OCI-LY1 (cell line): Measurements from ENCODE around the gene ETV6.

Experiments
- EZH2 ChIP-seq: fragments of 200-600 bp; sonication (generic), shearing (Covaris generic); IDR thresholded peaks from 2 replicates; pipeline ENCODE4 v1.8.0; 2017; ENCODE audit warnings: borderline replicate concordance, mixed run types, mild to moderate bottlenecking, antibody characterized with exemption, low read length, moderate library complexity, mixed read lengths
- TF ChIP-seq, protein P1 (sequence below): fragments of 200-600 bp; sonication (generic), shearing (Covaris generic); IDR thresholded peaks from 2 replicates; pipeline ENCODE4 v1.5.1; 2017; ENCODE audit warnings: mild to moderate bottlenecking, antibody characterized with exemption, low read length, moderate library complexity, mixed read lengths

DNA sequence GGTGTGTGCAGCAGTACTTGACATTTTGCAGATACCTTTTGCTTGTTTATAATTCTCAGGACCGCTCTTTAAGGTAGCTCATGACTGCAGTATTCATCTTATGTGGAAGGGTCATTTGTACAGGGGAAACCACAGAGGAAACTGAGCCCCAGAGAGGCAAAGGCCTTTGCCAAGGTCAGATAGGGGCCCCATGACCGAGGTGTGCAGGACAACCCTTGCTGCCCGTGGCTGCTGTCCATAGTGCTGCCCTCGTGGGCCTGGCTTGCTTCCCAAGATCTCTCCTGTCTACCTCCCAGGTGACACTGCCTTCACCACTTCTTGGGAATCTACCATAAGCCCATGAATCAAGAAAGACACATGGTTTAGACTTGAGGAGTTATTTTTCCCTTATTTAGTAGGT, 222.6 kb downstream of the ETV6 start:
- TF ChIP-seq, protein P1, sequence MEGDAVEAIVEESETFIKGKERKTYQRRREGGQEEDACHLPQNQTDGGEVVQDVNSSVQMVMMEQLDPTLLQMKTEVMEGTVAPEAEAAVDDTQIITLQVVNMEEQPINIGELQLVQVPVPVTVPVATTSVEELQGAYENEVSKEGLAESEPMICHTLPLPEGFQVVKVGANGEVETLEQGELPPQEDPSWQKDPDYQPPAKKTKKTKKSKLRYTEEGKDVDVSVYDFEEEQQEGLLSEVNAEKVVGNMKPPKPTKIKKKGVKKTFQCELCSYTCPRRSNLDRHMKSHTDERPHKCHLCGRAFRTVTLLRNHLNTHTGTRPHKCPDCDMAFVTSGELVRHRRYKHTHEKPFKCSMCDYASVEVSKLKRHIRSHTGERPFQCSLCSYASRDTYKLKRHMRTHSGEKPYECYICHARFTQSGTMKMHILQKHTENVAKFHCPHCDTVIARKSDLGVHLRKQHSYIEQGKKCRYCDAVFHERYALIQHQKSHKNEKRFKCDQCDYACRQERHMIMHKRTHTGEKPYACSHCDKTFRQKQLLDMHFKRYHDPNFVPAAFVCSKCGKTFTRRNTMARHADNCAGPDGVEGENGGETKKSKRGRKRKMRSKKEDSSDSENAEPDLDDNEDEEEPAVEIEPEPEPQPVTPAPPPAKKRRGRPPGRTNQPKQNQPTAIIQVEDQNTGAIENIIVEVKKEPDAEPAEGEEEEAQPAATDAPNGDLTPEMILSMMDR: no peak
- no peak for TF ChIP-seq EZH2
